ENCODE measurements around the gene JHY. TPM values are rescaled to one million over a fixed set of nuclear protein-coding genes. Genes with fewer than 3 reads are reported as not detected.
"Not testable (repeated sequence)": the region's sequence is repeated elsewhere in the genome, so short reads cannot be mapped to it uniquely, and the experiment has no call there.

JHY gene
- total RNA-seq, 2 donors from 2014 or later, result 4.9 to 7.0 TPM

GRCh38 chr11:122862091-122862490, 20.5 kb upstream of the JHY start:
- Histone ChIP-seq H3K9me3 (no peaks in the 10 kb centered on the region), H3K27me3 (replicated peaks; ENCODE audit: insufficient read depth) (no peaks in the 10 kb centered on the region), H3K36me3 (no peaks in the 10 kb centered on the region), H3K27ac (no peak overlapping the region), H3K4me3 (no peak overlapping the region), H3K4me1 (ENCODE audit: control insufficient read depth in 1 of 2, low read depth in 2 of 2) (no peaks in the 10 kb centered on the region)
- TF ChIP-seq, protein P1, sequence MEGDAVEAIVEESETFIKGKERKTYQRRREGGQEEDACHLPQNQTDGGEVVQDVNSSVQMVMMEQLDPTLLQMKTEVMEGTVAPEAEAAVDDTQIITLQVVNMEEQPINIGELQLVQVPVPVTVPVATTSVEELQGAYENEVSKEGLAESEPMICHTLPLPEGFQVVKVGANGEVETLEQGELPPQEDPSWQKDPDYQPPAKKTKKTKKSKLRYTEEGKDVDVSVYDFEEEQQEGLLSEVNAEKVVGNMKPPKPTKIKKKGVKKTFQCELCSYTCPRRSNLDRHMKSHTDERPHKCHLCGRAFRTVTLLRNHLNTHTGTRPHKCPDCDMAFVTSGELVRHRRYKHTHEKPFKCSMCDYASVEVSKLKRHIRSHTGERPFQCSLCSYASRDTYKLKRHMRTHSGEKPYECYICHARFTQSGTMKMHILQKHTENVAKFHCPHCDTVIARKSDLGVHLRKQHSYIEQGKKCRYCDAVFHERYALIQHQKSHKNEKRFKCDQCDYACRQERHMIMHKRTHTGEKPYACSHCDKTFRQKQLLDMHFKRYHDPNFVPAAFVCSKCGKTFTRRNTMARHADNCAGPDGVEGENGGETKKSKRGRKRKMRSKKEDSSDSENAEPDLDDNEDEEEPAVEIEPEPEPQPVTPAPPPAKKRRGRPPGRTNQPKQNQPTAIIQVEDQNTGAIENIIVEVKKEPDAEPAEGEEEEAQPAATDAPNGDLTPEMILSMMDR (IDR thresholded peaks at IDR 0.05), result no peak
- ATAC-seq (ENCODE audit: insufficient number of reproducible peaks, low FRiP score, low read depth), result no peak
- no peak for DNase-seq (ENCODE audit: low spot score)

DNA sequence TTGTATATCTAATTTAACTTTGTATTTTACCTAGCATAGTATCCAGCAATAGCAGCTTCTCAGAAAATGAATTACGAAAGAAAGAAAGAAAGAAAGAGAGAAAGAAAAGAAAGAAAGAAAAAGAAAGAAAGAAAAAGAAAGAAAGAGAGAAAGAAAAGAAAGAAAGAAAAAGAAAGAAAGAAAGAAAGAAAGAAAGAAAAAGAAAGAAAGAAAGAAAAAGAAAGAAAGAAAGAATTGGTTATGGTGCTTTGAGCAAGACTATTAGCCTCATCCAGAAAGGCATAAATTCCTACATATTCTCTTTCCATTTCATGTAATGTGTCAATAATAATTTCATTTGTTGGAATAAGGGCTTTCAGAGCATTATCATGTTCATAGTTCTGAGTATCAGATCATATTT, 19.4 kb upstream of the JHY start:
- ATAC-seq (ENCODE audit: insufficient number of reproducible peaks, low FRiP score, low read depth); H3K27me3 ChIP-seq (replicated peaks; ENCODE audit: insufficient read depth); DNase-seq (ENCODE audit: low spot score); H3K27ac ChIP-seq; H3K36me3 ChIP-seq; H3K4me1 ChIP-seq (ENCODE audit: control insufficient read depth in 1 of 2, low read depth in 2 of 2); H3K9me3 ChIP-seq; H3K4me3 ChIP-seq: not testable (repeated sequence)

DNA sequence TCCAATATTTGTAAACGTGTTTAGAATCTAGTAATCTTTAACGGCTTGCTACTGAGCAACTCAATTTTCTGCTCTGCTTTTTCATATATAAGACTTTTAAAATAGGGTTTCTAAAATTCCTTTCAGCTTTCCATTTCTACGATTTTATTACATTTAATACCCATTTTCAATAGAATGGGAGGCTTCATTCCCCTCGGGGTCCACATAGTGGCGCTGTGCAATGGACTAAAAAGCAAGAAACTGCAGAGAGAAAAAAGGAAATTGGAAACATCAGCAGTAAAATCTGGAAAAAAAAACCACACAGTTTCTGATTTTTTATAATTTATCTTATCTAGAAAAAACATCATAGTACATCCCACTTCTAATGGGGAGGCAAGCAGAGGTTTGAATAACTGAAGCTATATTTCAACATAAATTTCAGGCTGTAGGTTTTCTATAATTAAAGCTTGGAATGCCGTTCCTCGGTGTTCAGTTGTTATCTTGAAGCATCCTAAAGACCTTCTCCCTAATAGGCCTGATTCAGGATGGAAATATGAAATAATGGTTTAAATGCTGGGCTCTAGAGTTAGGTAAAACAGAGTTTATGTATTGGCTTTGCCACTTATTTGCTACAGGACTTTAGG, 18.7 kb upstream of the JHY start:
- TF ChIP-seq, protein P1 (IDR thresholded peaks at IDR 0.05), result peak; percentile 80
- Histone ChIP-seq H3K27ac (no peak overlapping the region), H3K4me1 (ENCODE audit: control insufficient read depth in 1 of 2, low read depth in 2 of 2) (no peaks in the 10 kb centered on the region), H3K36me3 (no peaks in the 10 kb centered on the region), H3K9me3 (no peaks in the 10 kb centered on the region), H3K27me3 (replicated peaks; ENCODE audit: insufficient read depth) (no peaks in the 10 kb centered on the region), H3K4me3 (peak overlapping the region; percentile 27)
- no peak for ATAC-seq (ENCODE audit: insufficient number of reproducible peaks, low FRiP score, low read depth)
- DNase-seq (ENCODE audit: low spot score), result no peak

GRCh38 chr11:122864386-122865115, 18.0 kb upstream of the JHY start:
- H3K4me3 ChIP-seq, result peak overlapping the region; percentile 27
- no peak overlapping the region for H3K27ac ChIP-seq
- ATAC-seq (ENCODE audit: insufficient number of reproducible peaks, low FRiP score, low read depth), result no peak
- H3K4me1 ChIP-seq (ENCODE audit: control insufficient read depth in 1 of 2, low read depth in 2 of 2), result no peaks in the 10 kb centered on the region
- no peaks in the 10 kb centered on the region for H3K27me3 ChIP-seq (replicated peaks; ENCODE audit: insufficient read depth)
- no peak for DNase-seq (ENCODE audit: low spot score)
- H3K9me3 ChIP-seq, result no peaks in the 10 kb centered on the region
- TF ChIP-seq, protein P1 (IDR thresholded peaks at IDR 0.05), result no peak
- H3K36me3 ChIP-seq, result no peaks in the 10 kb centered on the region

DNA sequence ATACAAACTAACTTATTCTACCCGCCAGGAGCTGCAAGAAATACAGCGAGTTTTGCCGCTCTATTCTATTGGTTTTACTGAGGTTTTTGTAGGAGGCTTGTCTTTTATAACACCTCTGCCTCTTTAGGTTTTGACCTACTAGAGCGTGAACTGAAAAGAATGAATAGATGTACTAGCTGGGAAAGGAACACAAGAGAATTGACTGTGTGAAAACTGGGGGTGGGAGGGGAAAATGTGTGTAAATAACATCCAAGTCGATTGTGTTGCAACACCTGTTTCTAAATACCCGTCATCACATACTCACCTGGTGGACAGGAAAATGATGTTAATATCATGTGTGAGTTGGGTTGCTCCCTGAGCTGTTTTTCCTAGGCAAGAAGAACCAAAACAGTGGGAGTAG, 12.9 kb upstream of the JHY start:
- no peak overlapping the region for H3K4me3 ChIP-seq
- no peak overlapping the region for H3K27ac ChIP-seq
- TF ChIP-seq, protein P1 (IDR thresholded peaks at IDR 0.05), result no peak
- no peak for ATAC-seq (ENCODE audit: insufficient number of reproducible peaks, low FRiP score, low read depth)
- no peaks in the 10 kb centered on the region for H3K36me3 ChIP-seq
- H3K9me3 ChIP-seq, result no peaks in the 10 kb centered on the region
- no peaks in the 10 kb centered on the region for H3K27me3 ChIP-seq (replicated peaks; ENCODE audit: insufficient read depth)
- no peaks in the 10 kb centered on the region for H3K4me1 ChIP-seq (ENCODE audit: control insufficient read depth in 1 of 2, low read depth in 2 of 2)
- DNase-seq (ENCODE audit: low spot score), result no peak

All from thoracic aorta (tissue), 2 donors.